ENCODE results near the gene IRGC.
"Not testable (repeated sequence)": the region's sequence is repeated elsewhere in the genome, so short reads cannot be mapped to it uniquely, and the experiment has no call there.

The IRGC gene

DNA sequence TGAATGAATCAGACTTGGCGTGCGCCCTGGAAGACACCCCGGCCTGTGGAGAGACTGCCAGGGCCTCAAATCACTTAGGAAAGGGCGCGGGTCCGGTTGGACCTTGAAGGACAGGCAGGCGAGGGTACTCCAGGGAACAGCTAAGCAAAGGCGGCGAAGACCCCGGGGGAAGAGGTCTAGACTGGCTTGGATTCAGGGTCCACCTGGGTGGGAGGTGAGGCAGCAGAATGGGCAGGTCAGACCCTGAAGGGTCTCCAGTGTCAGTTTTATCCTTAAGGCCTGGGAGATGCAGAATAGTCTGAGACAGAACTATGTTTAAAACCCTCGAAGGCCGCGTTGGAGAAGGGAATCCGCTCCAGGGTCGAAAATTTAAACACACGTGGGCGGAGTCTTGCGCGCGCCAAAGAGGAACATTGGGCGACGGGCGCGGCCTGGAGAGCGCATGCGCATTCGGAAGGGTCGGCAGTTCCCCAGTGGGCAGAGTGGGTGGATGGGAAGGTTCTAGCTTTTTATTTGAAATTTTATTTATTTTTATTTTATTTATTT lies 39.5 kb downstream of the IRGC start:
- peak overlapping the region; percentile 76 for H3K4me3 ChIP-seq (ENCODE audit: low read depth, low read length)
- H3K9me3 ChIP-seq (ENCODE audit: control insufficient read depth, insufficient read depth, low read length) = no peaks in the 10 kb centered on the region
- H3K36me3 ChIP-seq (ENCODE audit: control insufficient read depth, insufficient read depth, low read length) = peaks cover 13% of the 10 kb centered on the region
- peak overlapping the region; percentile 99 for H3K27ac ChIP-seq (ENCODE audit: low read depth, low read length)
- H3K27me3 ChIP-seq (ENCODE audit: control insufficient read depth, insufficient read depth, low read length) = no peaks in the 10 kb centered on the region
- peaks cover 7% of the 10 kb centered on the region; the same call in 1 of the 2 replicates for H3K4me1 ChIP-seq (ENCODE audit: control insufficient read depth, insufficient read depth, low read length)
- peak overlapping the region; percentile 85 for H3K9ac ChIP-seq (ENCODE audit: low read depth, low read length)

DNA sequence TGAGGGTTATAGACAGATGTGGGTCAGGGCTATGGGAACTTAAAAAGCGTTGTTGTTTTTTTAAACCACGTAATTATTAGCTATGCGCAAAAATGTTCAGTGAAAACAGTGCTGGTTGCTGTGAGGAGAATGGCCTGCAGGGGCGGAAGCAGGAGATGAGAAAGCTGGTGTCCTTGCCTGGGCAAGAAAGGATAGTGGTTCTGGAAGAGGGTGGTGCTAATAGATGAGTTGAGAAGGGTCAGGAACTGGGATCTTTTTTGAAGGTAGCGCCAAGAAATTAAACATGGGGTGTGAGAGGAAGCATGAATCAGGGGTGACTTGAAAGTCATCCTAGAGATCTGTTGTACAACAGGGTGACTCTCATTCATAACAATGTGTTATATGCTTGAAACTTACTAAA lies 43.6 kb downstream of the IRGC start:
- Histone ChIP-seq H3K27ac (ENCODE audit: low read depth, low read length) (no peak overlapping the region), H3K36me3 (ENCODE audit: control insufficient read depth, insufficient read depth, low read length) (no peaks in the 10 kb centered on the region; the same call in 1 of the 2 replicates), H3K27me3 (ENCODE audit: control insufficient read depth, insufficient read depth, low read length) (no peaks in the 10 kb centered on the region), H3K9ac (ENCODE audit: low read depth, low read length) (no peak overlapping the region), H3K4me1 (ENCODE audit: control insufficient read depth, insufficient read depth, low read length) (peaks cover 7% of the 10 kb centered on the region; the same call in 1 of the 2 replicates), H3K9me3 (ENCODE audit: control insufficient read depth, insufficient read depth, low read length) (no peaks in the 10 kb centered on the region), H3K4me3 (ENCODE audit: low read depth, low read length) (no peak overlapping the region)

DNA sequence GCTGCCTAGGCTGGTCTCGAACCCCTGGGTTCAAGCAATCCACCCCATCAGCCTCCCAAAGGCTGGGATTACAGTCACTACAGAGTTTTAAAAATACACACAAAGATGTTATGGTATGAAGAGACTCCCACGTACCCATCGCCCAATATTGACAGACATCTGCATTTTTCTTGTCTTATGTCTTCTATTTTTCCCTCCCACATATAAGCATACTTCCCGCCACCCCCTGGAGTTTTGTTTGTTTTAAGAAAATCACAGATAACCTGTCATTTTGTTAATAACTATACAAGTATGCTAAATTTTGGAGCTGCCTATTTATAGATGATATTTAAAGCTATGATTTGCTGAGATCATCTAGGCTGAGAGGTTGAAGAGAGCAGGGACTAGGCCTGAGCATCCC lies 45.1 kb downstream of the IRGC start:
- Histone ChIP-seq H3K27me3 (ENCODE audit: control insufficient read depth, insufficient read depth, low read length) (no peaks in the 10 kb centered on the region), H3K9ac (ENCODE audit: low read depth, low read length) (no peak overlapping the region), H3K27ac (ENCODE audit: low read depth, low read length) (no peak overlapping the region), H3K9me3 (ENCODE audit: control insufficient read depth, insufficient read depth, low read length) (no peaks in the 10 kb centered on the region), H3K4me3 (ENCODE audit: low read depth, low read length) (no peak overlapping the region), H3K36me3 (ENCODE audit: control insufficient read depth, insufficient read depth, low read length) (no peaks in the 10 kb centered on the region; the same call in 1 of the 2 replicates), H3K4me1 (ENCODE audit: control insufficient read depth, insufficient read depth, low read length) (peaks cover 11% of the 10 kb centered on the region; the same call in 1 of the 2 replicates)

DNA sequence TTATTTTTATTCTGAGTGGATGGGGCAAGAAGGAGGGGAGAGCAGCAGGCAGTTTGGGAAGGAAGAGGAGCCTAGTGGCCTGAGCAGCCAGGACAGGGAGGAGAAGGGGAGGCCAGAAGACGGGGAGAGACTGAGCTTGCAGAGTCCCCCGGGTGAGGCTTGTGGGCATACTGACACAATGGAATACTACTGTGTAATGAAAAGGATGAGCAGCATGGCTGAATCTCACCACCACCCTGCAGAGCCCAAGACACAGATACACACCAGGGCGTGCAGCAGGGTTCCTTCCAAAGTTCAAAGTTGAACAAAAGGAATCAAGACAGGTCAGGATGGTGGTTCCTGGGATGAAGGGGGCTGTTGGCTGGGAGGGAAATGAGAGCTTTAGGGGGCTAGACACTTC lies 46.9 kb downstream of the IRGC start:
- H3K9ac ChIP-seq (ENCODE audit: low read depth, low read length) = no peak overlapping the region
- no peaks in the 10 kb centered on the region for H3K27me3 ChIP-seq (ENCODE audit: control insufficient read depth, insufficient read depth, low read length)
- no peaks in the 10 kb centered on the region for H3K9me3 ChIP-seq (ENCODE audit: control insufficient read depth, insufficient read depth, low read length)
- H3K36me3 ChIP-seq (ENCODE audit: control insufficient read depth, insufficient read depth, low read length) = no peaks in the 10 kb centered on the region
- H3K27ac ChIP-seq (ENCODE audit: low read depth, low read length) = no peak overlapping the region
- no peak overlapping the region for H3K4me3 ChIP-seq (ENCODE audit: low read depth, low read length)
- H3K4me1 ChIP-seq (ENCODE audit: control insufficient read depth, insufficient read depth, low read length) = peaks cover 13% of the 10 kb centered on the region; the same call in 1 of the 2 replicates

DNA sequence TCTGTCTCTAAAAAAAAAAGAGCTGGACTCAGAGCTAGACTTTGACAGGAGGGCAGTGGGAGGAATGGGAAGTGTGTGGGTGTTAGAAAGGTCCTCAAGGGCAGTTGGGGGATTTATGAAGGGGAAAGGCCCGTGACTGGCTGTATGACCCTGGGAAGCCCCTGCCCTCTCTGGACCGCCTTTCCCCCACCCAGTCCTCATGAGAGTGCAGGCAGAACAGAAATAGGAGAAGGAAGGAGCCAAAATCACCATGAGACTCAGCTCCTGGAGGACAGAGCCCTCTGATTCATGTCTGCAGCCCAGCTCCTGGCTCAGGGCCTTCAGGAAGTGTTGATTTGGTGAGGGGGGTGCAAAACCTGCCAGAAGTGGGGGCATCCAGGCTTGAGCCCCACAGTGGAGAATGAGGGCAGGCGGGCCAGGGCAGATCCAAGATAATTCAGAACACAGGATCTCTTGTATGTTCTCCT lies 47.6 kb downstream of the IRGC start:
- no peak overlapping the region for H3K27ac ChIP-seq (ENCODE audit: low read depth, low read length)

DNA sequence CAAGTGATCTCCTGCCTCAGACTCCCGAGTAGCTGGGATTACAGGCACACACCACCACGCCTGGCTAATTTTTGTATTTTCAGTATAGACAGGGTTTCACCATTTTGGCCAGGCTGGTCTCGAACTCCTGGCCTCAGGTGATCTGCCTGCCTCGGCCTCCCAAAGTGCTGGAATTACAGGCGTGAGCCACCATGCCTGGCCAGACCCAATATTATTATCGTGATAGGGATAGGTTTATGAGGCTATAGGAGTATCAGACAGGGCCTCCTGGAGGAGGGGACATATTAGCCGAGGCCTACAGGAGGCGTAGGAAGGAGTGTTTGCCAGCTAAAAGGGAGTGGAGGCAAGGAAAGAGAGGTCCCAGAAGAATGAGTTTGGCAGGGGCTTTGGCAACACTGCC lies 48.8 kb downstream of the IRGC start:
- not testable (repeated sequence) for H3K27me3 ChIP-seq (ENCODE audit: control insufficient read depth, insufficient read depth, low read length); H3K4me3 ChIP-seq (ENCODE audit: low read depth, low read length); H3K36me3 ChIP-seq (ENCODE audit: control insufficient read depth, insufficient read depth, low read length); H3K9me3 ChIP-seq (ENCODE audit: control insufficient read depth, insufficient read depth, low read length); H3K4me1 ChIP-seq (ENCODE audit: control insufficient read depth, insufficient read depth, low read length); H3K9ac ChIP-seq (ENCODE audit: low read depth, low read length)
- H3K27ac ChIP-seq (ENCODE audit: low read depth, low read length) = peak overlapping the region; percentile 78

More for the DNA sequence above, 47.6 kb downstream of the IRGC start:
- Histone ChIP-seq H3K4me1 (ENCODE audit: control insufficient read depth, insufficient read depth, low read length) (peaks cover 13% of the 10 kb centered on the region; the same call in 1 of the 2 replicates), H3K9me3 (ENCODE audit: control insufficient read depth, insufficient read depth, low read length) (no peaks in the 10 kb centered on the region), H3K36me3 (ENCODE audit: control insufficient read depth, insufficient read depth, low read length) (no peaks in the 10 kb centered on the region), H3K4me3 (ENCODE audit: low read depth, low read length) (no peak overlapping the region), H3K9ac (ENCODE audit: low read depth, low read length) (no peak overlapping the region), H3K27me3 (ENCODE audit: control insufficient read depth, insufficient read depth, low read length) (no peaks in the 10 kb centered on the region)

DNA sequence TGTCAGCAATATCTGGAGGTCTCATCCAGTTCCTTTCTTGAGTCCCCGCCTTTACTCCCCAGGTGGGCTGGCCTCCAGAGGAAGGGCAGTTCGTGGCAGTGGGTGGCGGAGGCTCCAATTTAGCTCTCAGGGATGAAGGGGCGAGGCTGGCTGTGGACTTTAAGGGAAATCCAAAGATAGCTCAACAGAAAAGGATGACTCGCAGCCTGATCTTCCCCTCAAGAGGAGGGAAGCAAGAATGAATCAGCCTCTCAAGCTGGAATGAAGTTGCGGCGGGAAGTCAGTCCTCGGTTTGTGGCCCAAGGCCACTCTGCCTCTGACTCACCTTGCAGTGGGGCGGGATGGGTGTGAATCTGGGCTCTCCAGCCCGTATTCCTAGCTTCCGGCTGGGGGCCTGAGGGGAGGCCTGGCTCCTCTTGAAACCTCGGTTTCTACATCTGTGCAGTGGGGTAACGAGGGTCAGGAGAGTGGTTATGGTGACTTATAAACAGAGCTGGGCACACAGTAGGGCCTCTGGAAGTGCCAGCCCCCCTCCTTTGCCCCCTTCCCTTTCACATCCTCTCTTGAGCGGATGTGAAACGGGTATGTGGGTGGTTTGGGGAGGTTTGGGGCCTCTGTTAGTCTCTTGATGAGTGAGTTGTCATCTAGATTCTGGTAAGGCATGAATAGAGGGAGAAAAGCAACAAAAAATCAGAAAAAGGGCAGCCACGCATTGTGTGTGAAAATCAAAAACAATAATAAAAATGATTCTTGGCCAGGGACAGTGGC lies 49.4 kb downstream of the IRGC start:
- H3K36me3 ChIP-seq (ENCODE audit: control insufficient read depth, insufficient read depth, low read length) = no peaks in the 10 kb centered on the region
- no peaks in the 10 kb centered on the region for H3K9me3 ChIP-seq (ENCODE audit: control insufficient read depth, insufficient read depth, low read length)
- H3K9ac ChIP-seq (ENCODE audit: low read depth, low read length) = no peak overlapping the region
- H3K27ac ChIP-seq (ENCODE audit: low read depth, low read length) = peak overlapping the region; percentile 78
- 0 out of 2 replicates have a peak, but pooled peaks cover 6% of the 10 kb centered on the region for H3K4me1 ChIP-seq (ENCODE audit: control insufficient read depth, insufficient read depth, low read length)
- no peaks in the 10 kb centered on the region for H3K27me3 ChIP-seq (ENCODE audit: control insufficient read depth, insufficient read depth, low read length)
- H3K4me3 ChIP-seq (ENCODE audit: low read depth, low read length) = no peak overlapping the region

DNA sequence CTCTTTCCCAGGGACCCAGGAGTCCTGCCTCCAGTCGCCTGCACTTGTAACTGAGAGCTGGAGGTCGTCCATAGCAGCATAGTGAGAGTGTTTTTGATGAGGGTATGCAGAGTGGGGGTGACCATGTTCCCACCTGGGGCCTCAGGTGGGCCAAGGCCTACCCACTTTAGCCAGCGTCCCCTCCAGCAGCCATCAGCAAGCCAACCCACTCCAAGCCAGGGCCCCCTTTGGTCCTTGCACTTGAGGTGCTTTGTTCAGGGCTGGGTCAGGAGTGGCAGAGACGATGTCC lies 50.8 kb downstream of the IRGC start:
- Histone ChIP-seq H3K27ac (ENCODE audit: low read depth, low read length) (no peak overlapping the region), H3K9me3 (ENCODE audit: control insufficient read depth, insufficient read depth, low read length) (no peaks in the 10 kb centered on the region), H3K27me3 (ENCODE audit: control insufficient read depth, insufficient read depth, low read length) (no peaks in the 10 kb centered on the region), H3K9ac (ENCODE audit: low read depth, low read length) (no peak overlapping the region), H3K36me3 (ENCODE audit: control insufficient read depth, insufficient read depth, low read length) (no peaks in the 10 kb centered on the region), H3K4me1 (ENCODE audit: control insufficient read depth, insufficient read depth, low read length) (0 out of 2 replicates have a peak, but pooled peaks cover 6% of the 10 kb centered on the region), H3K4me3 (ENCODE audit: low read depth, low read length) (no peak overlapping the region)

DNA sequence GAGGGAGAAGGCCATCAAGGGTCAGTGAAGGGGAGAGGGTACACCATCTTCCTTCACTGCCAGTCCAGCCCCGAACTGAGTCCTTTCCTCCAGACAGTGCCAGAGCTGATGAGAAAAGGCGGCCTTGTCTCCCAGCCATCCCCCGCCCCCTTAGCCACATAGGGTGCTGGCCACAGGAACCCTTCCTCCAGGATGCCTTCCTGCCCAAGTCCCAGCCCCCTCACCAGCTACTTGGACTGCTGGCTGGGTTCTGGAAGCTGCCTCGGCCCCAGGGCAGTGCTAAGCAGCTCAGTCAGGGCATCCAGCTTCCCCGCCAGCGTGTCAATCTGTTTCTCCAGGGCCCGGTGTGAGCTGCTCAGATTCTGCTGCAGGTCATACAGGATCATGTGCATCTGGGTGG lies 51.4 kb downstream of the IRGC start:
- no peak overlapping the region for H3K9ac ChIP-seq (ENCODE audit: low read depth, low read length)
- H3K27me3 ChIP-seq (ENCODE audit: control insufficient read depth, insufficient read depth, low read length) = peaks cover 3% of the 10 kb centered on the region
- H3K36me3 ChIP-seq (ENCODE audit: control insufficient read depth, insufficient read depth, low read length) = no peaks in the 10 kb centered on the region
- H3K9me3 ChIP-seq (ENCODE audit: control insufficient read depth, insufficient read depth, low read length) = no peaks in the 10 kb centered on the region
- no peak overlapping the region for H3K27ac ChIP-seq (ENCODE audit: low read depth, low read length)
- H3K4me3 ChIP-seq (ENCODE audit: low read depth, low read length) = no peak overlapping the region
- 0 out of 2 replicates have a peak, but pooled peaks cover 6% of the 10 kb centered on the region for H3K4me1 ChIP-seq (ENCODE audit: control insufficient read depth, insufficient read depth, low read length)

DNA sequence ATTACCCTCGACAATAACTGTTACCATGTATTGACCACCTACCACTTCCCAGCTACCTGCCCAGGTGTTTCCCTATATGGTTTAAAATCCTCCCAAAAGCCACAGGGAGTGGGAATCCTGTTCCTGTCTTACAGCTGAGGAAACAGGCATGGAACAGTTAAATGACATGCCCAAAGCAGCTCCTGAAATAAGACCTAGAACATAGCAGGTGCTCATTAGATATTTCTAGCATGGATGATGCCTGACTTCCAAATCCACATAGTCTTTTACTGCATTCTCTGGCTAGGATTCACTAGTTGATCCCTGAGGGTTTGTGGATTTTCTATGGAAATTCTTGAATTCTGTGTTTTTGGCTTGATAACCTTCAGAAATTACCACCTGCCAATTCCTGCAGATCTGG lies 51.9 kb downstream of the IRGC start:
- Histone ChIP-seq H3K27ac (ENCODE audit: low read depth, low read length) (no peak overlapping the region), H3K4me3 (ENCODE audit: low read depth, low read length) (no peak overlapping the region), H3K27me3 (ENCODE audit: control insufficient read depth, insufficient read depth, low read length) (peaks cover 8% of the 10 kb centered on the region), H3K4me1 (ENCODE audit: control insufficient read depth, insufficient read depth, low read length) (0 out of 2 replicates have a peak, but pooled peaks cover 6% of the 10 kb centered on the region), H3K9me3 (ENCODE audit: control insufficient read depth, insufficient read depth, low read length) (no peaks in the 10 kb centered on the region), H3K9ac (ENCODE audit: low read depth, low read length) (no peak overlapping the region), H3K36me3 (ENCODE audit: control insufficient read depth, insufficient read depth, low read length) (no peaks in the 10 kb centered on the region)

DNA sequence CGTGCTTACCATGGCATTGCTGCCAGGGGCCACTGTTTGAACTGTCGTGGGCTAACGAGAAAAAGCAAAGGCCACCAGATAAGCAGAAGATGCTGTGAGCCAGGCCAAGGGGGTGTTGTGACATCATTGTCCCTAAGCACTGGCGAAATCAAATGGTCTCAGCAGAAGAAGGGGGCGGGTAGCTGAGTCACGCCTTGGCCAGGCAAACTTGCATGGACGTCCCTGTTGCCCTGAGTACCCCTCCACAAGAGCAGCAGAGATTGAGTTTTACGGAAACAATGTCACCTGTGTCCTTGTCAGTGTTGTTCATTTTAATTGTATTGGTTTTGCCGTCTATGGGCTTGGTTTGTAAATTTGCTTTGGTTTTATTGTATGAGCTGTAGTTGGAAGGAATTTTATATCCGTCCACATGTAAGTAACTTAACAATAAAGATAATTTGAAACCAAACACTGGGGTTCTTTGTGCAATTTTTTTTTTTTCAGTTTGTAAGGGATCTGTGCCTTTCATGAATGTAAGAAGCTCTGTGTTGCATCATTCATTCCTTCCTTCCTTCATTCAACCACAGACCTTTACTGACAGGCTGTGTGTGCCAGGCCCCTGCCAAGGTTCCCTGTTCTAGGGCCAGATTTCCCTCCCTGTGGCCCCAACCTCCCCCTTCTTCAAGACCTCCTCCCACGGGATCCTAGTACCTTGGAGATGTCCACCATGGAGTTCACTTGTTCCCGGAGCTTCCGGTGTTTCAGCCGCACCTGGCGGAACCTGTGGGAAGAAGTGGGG lies 52.6 kb downstream of the IRGC start:
- H3K9ac ChIP-seq (ENCODE audit: low read depth, low read length) = no peak overlapping the region
- no peak overlapping the region for H3K27ac ChIP-seq (ENCODE audit: low read depth, low read length)
- no peaks in the 10 kb centered on the region for H3K9me3 ChIP-seq (ENCODE audit: control insufficient read depth, insufficient read depth, low read length)
- no peak overlapping the region for H3K4me3 ChIP-seq (ENCODE audit: low read depth, low read length)
- peaks cover 9% of the 10 kb centered on the region; the same call in 1 of the 2 replicates for H3K4me1 ChIP-seq (ENCODE audit: control insufficient read depth, insufficient read depth, low read length)
- H3K27me3 ChIP-seq (ENCODE audit: control insufficient read depth, insufficient read depth, low read length) = peaks cover 15% of the 10 kb centered on the region
- no peaks in the 10 kb centered on the region for H3K36me3 ChIP-seq (ENCODE audit: control insufficient read depth, insufficient read depth, low read length)
